LoVo (cell line): ENCODE data around the gene DBF4B.
"Not testable (repeated sequence)": the region's sequence is repeated elsewhere in the genome, so short reads cannot be mapped to it uniquely, and the experiment has no call there.

Experiments used
- DNase-seq: peaks from one replicate; pipeline ENCODE4 v3.0.0-alpha.2; 2016; ENCODE audit warnings: low spot score

DBF4B gene

GRCh38 chr17:44734272-44734671 is 25.8 kb downstream of the DBF4B start:
- no peak for DNase-seq

DNA sequence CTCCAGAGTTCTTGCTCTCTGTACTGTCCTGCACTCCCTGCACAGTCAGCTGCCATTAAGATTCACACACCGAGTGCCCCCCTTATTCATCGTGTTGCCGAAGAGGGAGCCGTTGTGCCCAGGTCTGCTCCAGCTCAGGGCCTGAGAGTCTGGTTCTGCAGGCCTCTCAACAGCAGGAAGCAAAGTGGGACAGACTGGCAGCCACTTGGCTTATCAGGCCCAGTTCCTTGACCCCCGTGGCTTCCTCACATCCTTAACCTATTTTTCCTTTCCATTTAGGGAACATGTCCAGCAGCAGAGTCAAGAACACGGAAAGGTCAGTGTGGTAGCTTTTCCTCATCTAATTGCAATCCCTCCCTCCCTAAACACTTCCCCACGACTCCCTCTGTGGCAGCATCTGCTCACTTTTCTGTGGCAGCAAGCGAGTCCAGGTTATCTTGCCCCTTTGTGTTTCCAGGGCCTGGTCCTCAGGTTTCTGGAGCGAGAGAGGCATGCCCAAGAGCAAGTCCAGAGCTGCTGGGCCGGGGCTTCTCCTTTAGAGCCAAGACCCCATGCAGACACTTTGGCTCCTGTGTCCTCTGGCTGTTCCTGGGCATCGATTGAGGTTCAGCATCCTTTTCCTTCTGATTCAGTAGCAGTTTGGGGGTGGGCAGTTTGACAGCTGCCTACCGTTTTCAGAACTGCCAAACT is 28.2 kb downstream of the DBF4B start:
- no peak for DNase-seq

- DNase-seq, result no peak
Observed at GRCh38 chr17:44738214-44738906, 29.9 kb downstream of the DBF4B start.

DNA sequence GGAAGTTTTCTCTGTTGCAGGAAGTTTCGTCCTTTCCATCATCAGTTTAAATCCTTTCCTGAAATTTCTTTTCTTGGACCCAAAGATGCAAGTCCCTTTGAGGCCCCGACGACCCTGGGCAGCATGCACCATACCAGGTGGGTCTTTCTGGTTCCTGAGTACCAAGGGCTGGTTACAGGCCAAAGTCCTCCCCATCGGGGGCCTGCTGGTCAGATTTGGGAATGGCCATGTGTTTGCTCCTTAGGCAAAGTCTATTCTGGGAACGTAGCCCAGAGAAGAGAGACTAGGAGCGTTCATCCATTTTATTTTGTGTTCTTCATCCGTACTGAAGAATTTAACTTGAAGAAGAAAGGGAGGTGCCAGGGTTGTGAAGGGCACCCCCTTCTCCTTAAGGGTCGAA is 32.9 kb downstream of the DBF4B start:
- no peak for DNase-seq

- no peak for DNase-seq
Observed at GRCh38 chr17:44745301-44745700, 36.8 kb downstream of the DBF4B start.

GRCh38 chr17:44745738-44746137 is 37.3 kb downstream of the DBF4B start:
- not testable (repeated sequence) for DNase-seq

DNA sequence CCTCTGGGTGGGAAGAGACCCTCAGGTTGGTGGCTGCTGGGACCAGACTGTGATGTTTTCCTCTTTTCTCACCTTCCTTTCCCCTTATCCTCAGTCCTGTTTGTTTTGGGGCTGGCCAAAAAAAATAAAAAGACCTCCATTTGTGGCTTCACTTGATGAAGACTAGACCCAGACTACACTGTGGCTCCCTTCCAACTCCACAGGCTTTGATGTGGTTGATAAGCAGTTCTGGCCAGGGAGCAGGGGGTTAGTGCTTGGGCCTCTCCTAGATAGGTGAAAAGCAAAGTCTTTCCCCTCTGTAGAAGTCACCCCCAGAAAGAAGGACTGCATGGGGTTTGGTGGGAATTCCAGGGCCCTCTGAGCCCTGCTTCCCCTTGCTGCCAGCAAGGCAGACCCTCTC is 39.1 kb downstream of the DBF4B start:
- DNase-seq, result no peak

DNA sequence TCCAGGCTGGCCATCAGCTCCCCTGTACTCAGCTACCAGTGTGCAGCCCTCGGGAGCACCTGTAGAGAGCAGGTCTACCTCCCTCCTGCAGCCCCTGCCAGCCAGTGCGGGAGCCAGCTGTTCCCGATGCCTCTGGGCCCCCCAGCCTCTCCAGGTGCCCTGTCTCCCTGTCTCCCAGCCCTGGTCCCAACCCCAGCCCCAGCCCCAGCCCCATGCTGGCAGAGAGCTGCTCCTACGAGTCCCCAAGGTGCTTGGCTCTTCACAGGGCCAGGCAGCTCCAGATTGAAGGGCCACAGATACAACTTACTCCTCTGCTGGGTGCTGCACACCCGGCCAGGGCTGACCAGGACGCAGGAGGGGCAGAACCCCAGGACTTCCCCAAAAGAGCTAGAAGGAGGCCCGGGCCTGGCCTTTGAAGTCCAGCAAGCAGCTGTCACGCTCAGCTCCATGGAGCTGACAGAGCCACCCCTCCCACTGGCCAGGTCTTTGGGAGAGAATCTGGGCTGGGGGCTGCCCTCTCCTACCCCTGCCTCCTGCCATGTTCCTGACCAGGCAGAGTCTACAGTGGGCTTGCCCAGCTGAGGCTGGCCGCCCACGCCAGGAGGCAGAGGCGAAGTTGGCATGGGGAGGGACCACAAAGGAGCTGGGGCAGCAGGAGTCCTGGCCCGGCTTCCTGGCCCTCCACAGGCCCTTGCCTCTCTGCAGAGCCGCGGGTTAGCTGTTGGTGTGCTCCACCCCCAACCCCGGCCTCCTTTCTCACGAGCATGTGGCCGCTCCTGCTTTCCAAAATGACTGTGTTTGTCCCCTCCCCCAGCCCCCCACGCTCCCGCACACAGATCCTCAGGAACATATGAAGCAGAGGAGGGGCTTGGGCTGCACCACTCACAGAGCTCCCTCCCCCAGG is 40.9 kb downstream of the DBF4B start:
- DNase-seq, result no peak

DNA sequence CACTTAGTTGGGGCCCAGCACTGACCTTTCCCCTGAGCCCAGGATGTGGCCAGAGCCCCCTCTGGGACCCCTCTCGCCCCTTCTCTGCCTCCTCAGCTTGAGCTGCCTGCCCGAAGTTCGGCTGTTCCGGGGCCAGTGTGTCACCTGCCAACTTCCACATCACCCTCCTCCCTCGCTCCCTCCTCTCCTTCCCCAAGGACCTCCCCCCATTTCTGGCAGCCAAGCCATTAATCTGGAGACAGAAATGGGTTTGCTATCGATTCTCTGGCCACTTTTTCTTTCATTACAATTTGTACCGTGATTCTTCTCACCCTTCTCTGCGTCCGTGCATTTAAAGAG is 41.5 kb downstream of the DBF4B start:
- no peak for DNase-seq

DNA sequence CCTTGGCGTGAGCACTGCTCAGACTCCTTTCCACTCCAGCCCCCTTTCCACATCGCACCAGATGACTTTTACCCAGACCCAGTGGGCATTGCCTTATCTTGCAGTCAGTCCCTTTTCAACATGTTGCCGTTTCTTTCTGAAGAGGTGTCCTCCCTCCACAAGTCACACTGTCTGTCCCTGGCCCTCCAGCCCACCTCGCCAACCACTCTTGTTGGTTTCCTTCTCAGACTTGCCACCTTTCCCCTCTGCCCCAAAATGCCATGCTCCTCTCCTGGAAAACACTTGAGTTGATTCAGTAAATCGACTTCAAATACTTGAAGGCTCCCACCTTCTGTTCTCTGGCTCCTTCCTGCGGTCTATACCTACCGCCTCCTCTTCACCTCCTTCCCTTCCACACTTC is 42.9 kb downstream of the DBF4B start:
- no peak for DNase-seq

GRCh38 chr17:44751806-44752205 is 43.3 kb downstream of the DBF4B start:
- DNase-seq, result no peak

- no peak for DNase-seq
Observed at GRCh38 chr17:44752953-44753861, 44.7 kb downstream of the DBF4B start.

- no peak for DNase-seq
Observed at GRCh38 chr17:44754276-44754675, 45.8 kb downstream of the DBF4B start.

GRCh38 chr17:44755180-44755579 is 46.7 kb downstream of the DBF4B start:
- not testable (repeated sequence) for DNase-seq

- no peak for DNase-seq
Observed at GRCh38 chr17:44757045-44757917, 48.8 kb downstream of the DBF4B start.

DNA sequence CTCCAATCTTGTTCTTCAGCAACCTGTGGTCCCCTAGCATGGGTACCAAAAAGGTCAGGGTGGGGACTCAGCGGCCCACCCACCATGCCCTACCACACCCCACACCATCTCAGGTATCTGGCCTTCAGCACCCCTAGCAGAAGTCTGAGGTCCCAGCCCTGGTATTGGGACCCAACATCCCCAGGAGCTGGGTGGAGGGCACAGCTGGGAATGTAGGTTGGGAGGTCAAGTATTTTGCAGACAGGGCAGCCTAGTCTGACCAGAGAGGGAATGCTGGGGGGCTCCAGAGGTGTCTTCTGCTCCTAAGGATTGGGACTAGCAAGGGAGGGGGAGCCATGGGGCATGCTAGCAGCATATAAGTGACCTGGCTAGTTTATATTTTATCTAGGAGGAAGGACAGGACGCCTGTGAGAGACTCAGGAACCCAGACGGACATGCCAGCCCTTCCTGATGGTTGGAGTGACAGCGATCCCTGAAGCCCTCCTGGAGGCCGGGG is 49.5 kb downstream of the DBF4B start:
- DNase-seq, result no peak

- DNase-seq, result no peak
Observed at GRCh38 chr17:44758414-44759085, 50.1 kb downstream of the DBF4B start, which contains the start of gene ADAM11. TSS of gene ADAM11 (plus strand) at chr17:44758988. CDS start at chr17:44759200, 212 bp downstream.

- no peak for DNase-seq
Observed at GRCh38 chr17:44759086-44759915, 50.8 kb downstream of the DBF4B start.

DNA sequence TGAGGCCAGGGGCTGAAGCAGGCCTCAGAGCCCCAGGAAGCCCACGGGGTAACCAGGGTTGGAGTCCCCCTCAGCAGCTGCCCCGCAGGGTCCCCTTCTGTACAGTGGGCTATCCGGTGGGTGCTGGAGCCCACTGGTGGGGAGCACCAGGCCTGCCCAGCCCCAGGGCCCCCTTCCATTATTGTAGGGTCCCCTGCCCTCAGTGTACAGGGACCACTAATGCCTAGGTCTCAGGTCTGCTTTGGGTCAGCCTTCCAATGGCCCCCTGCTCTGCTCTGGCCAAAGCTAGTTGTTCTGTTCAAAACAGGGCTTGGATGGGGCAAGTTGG is 51.4 kb downstream of the DBF4B start:
- DNase-seq, result no peak
